SW480 (cell line): ENCODE results near the gene C12orf50.
"Not testable (repeated sequence)": the region's sequence is repeated elsewhere in the genome, so short reads cannot be mapped to it uniquely, and the experiment has no call there.

Experiments
- DNase-seq: peaks from one replicate; pipeline ENCODE4 v3.0.0-alpha.2; 2016; ENCODE audit warnings: low spot score

C12orf50 gene

DNA sequence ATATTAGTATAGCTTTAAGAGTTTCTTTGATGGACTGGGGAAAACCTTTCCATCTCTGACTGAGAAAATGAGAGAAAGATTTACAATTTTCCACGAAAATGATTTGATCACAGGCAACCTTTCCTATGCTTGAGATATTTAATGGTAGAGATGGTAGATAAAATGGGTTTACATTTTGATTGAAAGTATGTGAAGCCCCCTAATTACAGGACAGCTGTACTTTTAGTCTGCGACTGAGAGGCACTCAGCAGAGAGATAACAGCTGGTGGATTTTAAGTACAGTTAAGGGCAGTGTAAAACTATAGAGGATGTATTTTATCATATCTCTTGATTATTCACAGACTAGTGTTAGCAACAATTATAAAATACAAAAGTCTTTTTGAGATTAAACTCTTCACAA lies 40.7 kb downstream of the C12orf50 start:
- no peak for DNase-seq

DNA sequence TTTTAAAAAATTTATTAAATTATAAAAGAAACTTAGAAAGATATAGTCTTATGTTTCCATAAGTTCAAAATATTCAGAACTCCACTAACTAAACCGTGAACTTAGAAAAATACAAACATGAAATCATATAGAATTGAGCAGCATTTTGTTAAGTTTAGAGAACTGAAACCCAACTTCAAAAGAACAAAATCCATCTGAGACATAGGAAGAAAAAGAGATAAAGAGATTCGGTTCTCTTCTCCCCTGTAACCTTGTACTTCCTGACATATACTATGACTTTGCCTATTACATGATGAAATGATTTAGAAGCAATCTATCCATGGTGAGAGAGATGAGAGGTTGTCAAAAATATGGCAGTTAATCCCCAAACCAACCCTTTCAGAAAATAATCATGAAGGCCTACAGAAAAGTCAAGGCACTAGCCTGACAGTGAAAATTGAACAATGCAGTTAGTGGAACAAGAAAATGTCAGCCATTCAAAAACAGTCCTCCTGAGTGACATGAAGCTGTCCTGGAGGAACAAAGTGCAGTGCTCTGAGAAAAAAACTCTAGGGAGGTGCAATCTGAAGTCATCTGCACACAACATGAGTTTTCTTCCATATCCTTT lies 44.0 kb downstream of the C12orf50 start:
- DNase-seq = no peak

GRCh38 chr12:87982208-87982607 lies 47.0 kb downstream of the C12orf50 start:
- DNase-seq = no peak

GRCh38 chr12:87981495-87981894 lies 47.7 kb downstream of the C12orf50 start:
- no peak for DNase-seq

GRCh38 chr12:87975879-87976278 lies 53.3 kb downstream of the C12orf50 start:
- DNase-seq = no peak

DNA sequence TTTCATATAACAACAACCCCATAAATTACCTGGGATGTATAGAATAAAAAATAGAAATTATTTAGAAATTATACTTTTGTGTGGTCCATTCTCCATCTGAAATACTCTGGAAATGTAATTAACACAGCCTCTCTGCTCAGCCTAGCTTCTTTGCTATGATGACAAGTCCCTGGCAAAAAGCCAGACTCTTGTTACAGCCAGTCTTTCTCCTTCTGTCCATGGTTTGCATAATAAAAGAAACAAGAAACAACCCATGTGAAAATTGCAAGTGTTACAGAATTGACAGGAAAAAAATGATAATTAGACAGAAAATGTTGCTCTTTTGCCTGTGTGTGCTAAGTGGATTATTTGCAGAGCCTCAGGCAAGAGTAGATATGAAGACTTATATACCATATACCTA lies 61.3 kb downstream of the C12orf50 start:
- no peak for DNase-seq

DNA sequence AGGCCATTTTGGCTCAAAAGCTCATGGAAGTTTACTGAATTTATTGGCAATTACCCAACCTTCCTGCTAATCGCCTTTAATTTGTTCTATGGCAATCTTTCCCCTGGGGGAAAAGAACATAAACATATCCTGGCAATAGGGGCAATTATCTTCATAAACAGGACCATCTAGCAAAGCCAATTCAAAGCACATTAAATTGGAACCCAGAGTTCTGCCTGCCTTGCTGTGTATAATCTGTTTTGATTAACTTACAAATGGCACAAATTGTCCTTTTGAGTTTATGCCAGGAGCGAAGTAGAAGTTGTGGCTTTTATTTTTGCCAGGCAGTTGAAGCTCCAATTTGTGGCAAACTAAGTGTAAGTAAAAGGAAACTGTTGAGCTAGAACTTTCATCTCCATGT lies 68.6 kb downstream of the C12orf50 start:
- no peak for DNase-seq

- not testable (repeated sequence) for DNase-seq
Observed at GRCh38 chr12:87954028-87954427, 75.2 kb downstream of the C12orf50 start.

DNA sequence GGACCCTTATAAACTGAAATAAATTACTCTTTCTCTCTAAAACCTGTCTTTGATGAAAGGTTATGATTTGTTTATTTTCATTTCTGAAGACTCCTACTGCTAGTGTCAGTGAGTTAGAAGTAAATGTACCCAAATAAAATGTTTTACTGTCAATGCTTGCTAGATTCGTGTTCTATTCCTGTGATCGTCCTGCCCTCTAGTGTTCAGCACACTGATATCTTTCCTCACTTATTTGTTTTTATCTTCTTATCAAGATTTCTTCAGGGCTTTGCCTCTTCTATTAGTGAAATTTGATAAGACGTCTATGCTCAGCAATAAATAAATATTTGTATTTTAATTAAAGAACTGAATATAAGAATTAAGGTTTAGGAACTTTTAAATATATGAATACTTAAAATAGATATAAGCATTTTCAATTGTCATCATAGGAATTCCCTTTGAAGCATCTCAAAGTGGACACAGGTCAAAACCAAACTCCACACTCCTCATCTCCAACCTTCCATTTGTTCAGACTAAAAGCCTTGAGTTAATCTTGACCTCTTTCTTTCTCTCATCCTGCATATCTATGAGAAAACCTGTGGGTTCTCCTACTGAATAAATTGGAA lies 75.8 kb downstream of the C12orf50 start:
- peak; percentile 43 for DNase-seq

GRCh38 chr12:87952850-87953249 lies 76.4 kb downstream of the C12orf50 start:
- no peak for DNase-seq

DNA sequence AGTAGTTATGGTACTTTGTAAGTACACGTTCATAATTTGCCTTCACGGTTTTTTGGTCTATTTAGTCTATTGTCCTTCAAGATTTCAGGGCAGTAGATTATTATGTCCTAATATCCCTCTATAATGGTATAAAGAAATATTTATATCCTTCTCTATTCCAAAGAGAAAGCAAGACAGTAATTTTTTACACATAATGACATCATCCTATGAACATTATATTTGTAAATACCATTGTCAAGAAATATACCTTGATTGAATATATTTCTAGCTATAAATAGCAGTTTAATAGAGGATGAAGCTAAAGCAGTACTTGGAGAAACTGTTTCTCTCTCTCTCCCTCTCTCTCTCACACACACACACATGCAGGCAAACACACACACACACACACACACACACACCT lies 77.0 kb downstream of the C12orf50 start:
- DNase-seq = no peak

- no peak for DNase-seq
Observed at GRCh38 chr12:87943762-87944161, 85.4 kb downstream of the C12orf50 start.

DNA sequence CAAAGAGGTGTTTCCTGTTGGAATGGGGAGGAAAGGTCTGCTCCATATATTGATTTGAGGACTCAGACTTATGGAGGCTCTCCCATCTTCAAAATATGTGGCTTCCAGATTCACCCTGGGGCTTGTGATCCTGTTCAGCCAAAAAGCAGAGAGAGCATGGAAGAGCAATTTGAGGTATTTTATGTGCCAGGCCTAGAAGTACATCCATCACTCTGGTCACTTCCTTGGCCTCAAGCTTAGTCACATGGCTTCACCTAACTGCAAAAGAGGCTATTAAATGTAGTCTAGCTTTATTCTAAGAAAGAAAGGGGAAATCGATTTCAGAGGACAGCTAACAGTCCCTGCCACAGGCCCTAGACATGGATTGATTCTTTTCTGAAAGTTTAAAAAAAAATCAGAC lies 86.2 kb downstream of the C12orf50 start:
- no peak for DNase-seq

DNA sequence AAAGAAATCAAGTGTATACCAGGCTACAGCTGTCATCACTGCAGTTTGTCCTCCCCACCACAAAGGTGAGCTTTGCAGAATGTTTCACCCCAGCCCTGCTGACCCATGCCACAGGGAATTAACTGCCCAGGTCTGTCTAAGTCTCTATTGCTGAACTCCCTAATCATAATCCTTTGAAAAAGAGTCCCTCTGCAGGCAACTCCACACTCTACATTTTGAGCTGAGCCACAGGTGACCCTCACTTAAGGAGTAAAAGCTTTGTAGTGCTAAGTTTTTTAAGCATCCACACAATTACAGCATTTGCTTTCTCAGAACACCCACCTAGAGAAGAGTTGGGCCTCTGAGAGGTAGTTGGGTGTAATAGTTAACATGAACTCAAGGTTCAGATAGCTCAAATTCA lies 90.0 kb downstream of the C12orf50 start:
- DNase-seq = no peak

- no peak for DNase-seq
Observed at GRCh38 chr12:87935216-87935615, 94.0 kb downstream of the C12orf50 start.

DNA sequence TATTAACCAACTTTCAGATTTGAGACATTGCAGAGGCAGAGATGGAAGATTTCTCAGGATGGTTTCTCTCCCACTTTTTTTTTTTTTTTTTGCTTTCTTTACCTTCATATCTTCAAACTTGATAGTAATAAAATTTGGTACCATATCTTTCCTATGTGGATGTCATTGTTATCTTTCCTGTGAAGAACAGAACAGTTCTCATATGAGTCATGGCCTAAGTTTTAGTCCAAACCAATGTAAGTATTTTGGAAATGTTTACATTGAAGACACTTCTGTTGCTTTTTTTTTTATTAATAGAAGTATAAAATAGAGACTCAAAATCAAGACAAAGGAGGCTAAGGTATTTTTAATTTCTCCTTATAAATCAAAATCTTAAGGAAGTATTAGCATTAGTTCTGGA lies 95.2 kb downstream of the C12orf50 start:
- no peak for DNase-seq

- DNase-seq = no peak
Observed at GRCh38 chr12:87931812-87932211, 97.4 kb downstream of the C12orf50 start.

DNA sequence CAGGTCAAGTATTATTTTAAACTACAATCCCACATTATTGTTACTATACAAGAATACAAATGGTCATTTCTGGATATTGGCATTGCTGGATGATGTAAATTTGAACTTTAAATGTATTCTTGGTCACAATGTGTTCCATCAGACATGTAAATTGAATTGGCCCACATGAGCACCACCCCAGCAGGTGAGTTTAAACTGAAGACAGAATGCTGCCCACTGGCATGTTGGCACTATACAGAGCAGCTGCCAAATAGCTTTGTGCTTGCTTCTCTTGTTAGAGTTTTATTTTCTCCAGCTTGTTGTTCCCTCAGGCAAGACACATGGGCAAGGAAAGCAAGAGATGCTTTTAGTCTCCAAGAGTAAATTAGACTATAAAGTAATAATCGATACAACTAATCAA lies 98.6 kb downstream of the C12orf50 start:
- no peak for DNase-seq
